Measurements from ENCODE around the gene CEP162. TPM values are rescaled to one million over a fixed set of nuclear protein-coding genes. Genes with fewer than 3 reads are reported as not detected.
A peak's percentile ranks its signal among the peaks of the same experiment; 100 is the strongest.
"Not testable (repeated sequence)": the region's sequence is repeated elsewhere in the genome, so short reads cannot be mapped to it uniquely, and the experiment has no call there.

Gene CEP162
- polyA plus RNA-seq, 3 donors = 16.7 to 22.2 (median 20.9) TPM

DNA sequence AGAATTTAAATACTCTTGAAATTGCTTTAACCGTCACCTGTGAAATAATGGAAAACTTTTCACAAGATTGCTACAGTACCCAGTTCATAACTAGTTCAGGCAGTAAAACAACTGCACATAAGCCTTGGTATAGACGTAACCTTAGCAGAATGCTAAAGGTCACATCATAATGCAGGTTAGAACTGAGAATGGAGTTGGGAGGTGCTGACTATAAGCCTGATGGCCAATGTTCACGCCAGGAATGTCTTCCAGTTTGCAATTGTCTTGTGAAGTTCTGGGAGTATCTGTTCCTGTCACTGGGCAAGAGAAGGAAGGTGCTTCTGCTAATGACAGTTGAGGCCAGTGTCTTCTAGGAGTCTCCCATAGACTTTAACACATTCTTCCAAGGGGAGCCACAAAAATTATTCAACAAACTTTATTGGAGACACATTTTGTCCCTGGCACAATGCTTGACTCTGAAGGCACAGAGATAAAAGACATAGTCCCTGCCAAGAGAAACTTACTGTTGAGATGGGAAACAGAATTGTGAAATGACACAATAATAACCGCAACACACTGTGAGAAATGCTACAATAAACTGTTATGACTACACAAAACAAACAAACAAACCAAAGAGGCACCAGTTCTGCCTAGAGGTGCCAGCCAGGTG lies 24.6 kb upstream of the CEP162 start:
- no peak for DNase-seq (ENCODE audit: extremely low read depth in 1 of 11, low read depth in 9 of 11, low spot score in 4 of 11)

DNA sequence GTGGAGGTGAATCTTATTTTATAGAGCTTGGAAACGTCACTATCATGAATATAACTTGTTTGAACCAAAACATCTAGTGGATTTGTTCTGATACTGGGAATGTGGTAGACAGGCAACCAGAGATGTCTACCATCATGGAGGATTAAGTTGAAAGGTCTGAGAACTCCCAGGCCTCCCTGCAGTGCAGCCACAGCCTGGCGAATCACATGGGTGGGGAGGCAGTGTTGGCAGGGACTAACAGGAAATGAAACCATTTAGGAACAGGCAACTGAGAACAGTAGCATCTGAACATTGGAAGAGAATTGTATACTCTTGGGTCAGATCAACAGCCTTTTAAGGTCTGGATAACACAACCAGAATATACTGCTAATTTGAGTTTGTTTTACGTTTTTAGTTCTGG lies 22.3 kb upstream of the CEP162 start:
- no peak for DNase-seq (ENCODE audit: extremely low read depth in 1 of 11, low read depth in 9 of 11, low spot score in 4 of 11)

DNA sequence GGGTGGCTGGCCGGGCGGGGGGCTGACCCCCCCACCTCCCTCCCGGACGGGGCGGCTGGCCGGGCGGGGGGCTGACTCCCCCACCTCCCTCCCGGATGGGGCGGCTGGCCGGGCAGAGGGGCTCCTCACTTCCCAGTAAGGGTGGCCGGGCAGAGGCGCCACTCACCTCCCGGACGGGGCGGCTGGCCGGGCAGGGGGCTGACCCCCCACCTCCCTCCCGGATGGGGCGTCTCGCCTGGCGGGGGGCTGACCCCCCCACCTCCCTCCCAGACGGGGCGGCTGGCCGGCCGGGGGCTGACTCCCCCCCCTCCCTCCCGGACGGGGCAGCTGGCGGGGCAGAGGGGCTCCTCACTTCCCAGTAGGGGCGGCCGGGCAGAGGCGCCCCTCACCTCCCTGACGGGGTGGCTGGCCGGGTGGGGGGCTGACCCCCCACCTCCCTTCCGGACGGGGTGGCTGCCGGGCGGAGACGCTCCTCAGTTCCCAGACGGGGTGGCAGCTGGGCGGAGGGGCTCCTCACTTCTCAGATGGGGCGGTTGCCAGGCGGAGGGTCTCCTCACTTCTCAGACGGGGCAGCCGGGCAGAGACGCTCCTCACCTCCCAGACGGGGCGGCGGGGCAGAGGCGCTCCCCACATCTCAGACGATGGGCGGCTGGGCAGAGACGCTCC lies 17.1 kb upstream of the CEP162 start:
- DNase-seq (ENCODE audit: extremely low read depth in 1 of 11, low read depth in 9 of 11, low spot score in 4 of 11) = not testable (repeated sequence)

- DNase-seq (ENCODE audit: extremely low read depth in 1 of 11, low read depth in 9 of 11, low spot score in 4 of 11) = no peak
These were observed 15.8 kb upstream of the CEP162 start for GRCh38 chr6:84243240-84243639.

DNA sequence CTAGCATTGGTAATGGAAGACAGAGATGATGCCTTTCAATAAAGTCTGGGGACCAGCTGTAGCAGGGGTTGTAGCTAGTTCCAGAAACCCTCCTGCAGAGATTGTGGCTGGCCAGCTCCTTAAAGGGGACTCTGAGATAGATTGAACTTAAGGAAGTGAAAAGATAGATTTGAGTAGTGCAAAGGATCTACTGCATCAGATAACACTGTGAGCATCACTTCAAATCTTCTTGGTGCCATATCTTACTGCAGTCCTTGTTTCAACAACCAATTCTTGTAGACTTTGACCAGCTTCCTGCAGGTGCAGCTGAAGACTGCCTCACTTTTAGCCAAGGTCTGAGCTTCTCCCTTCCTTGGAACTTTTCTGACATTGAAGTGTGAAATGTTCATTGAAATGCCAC lies 14.8 kb upstream of the CEP162 start:
- DNase-seq (ENCODE audit: extremely low read depth in 1 of 11, low read depth in 9 of 11, low spot score in 4 of 11) = no peak

GRCh38 chr6:84228198-84228543 lies 728 bp upstream of the CEP162 start:
- no peak for DNase-seq (ENCODE audit: extremely low read depth in 1 of 11, low read depth in 9 of 11, low spot score in 4 of 11)

DNA sequence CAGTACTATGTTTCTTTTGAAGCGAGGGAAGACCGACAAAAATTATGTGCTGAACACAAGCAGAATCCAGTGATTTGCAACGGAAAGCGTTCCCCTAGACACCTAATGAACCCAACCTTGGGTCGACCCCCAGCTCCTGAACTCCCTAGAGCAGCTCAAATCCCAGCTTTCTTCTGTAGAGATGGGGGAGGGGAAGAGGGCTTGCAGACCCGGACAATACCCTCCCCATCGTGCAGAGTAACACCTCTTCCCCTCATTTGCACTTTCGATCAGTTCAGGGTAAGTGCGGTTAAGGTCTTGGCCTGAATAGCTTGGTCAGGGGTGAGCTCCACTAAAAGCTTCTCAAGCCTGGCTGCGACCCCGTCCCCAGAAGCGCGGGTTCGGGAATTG lies 404 bp downstream of the CEP162 start:
- DNase-seq (ENCODE audit: extremely low read depth in 1 of 11, low read depth in 9 of 11, low spot score in 4 of 11) = peak in 6 of 11 donors; percentile 0 to 17 (median 4)

- DNase-seq (ENCODE audit: extremely low read depth in 1 of 11, low read depth in 9 of 11, low spot score in 4 of 11) = no peak
These were observed 3.2 kb downstream of the CEP162 start for GRCh38 chr6:84224251-84224650.

GRCh38 chr6:84223608-84224007 lies 3.8 kb downstream of the CEP162 start:
- not testable (repeated sequence) for DNase-seq (ENCODE audit: extremely low read depth in 1 of 11, low read depth in 9 of 11, low spot score in 4 of 11)

DNA sequence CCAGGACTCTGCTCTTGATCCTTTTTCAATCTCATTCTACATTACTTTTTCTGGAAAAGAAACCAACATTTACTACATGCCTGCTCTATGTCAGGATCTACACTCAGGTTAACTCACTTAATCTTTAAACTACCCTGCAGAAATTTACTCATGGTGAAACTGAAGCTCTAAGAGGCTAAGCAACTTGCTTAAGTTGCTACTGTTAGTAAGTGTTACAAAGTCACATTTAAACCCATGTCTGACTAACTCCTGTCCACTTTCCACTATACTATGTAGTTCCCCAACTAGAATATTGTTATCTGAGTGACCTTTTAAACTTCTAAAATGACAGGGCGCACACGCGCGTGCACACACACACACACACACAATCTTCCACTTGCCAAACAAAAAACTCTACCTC lies 5.0 kb downstream of the CEP162 start:
- no peak for DNase-seq (ENCODE audit: extremely low read depth in 1 of 11, low read depth in 9 of 11, low spot score in 4 of 11)

DNA sequence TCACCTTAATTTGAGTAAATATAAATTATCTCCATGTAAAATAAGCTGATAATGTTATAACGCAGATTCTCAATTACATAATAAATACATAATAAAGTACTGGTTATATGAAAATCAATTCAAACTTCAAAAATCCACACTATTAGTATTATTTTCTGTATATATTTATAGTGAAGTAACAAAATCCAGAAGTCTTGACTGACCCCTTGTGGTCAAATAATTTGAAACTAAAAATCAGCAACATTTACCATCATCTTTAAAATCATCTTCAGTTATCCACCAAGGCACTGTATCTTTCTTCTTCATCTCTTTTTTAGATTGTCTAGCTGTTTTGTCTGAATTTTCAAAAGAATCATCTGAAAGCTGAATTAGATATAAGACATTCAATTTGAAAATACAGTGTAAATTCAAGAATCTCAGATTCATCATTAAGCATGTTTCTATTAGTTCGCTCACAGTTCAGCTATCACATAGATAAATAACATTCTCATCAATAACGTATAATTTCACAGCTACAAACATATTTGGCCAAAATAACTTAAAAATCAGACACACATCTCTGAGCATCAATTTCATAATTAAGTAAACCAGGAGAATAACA lies 6.5 kb downstream of the CEP162 start:
- DNase-seq (ENCODE audit: extremely low read depth in 1 of 11, low read depth in 9 of 11, low spot score in 4 of 11) = peak in 4 of 11 donors; percentile 5 to 12 (median 6)

- no peak for DNase-seq (ENCODE audit: extremely low read depth in 1 of 11, low read depth in 9 of 11, low spot score in 4 of 11)
These were observed 9.4 kb downstream of the CEP162 start for GRCh38 chr6:84218091-84218490.

GRCh38 chr6:84213217-84213616 lies 14.2 kb downstream of the CEP162 start:
- no peak for DNase-seq (ENCODE audit: extremely low read depth in 1 of 11, low read depth in 9 of 11, low spot score in 4 of 11)

- no peak for DNase-seq (ENCODE audit: extremely low read depth in 1 of 11, low read depth in 9 of 11, low spot score in 4 of 11)
These were observed 23.4 kb downstream of the CEP162 start for GRCh38 chr6:84204011-84204410.

DNA sequence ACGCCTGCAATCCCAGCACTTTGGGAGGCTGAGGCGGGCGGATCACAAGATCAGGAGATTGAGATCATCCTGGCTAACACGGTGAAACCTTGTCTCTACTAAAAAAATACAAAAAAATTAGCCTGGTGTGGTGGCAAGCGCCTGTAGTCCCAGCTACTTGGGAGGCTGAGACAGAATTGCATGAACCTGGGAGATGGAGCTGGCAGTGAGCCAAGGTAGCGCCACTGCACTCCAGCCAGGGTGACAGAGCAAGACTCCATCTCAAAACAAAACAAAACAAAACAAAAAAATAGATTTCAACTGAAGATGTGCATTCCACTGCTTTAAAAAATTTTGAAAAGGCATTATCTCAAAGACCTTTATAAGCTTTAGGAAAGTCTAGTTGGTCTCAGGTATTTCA lies 27.5 kb downstream of the CEP162 start:
- DNase-seq (ENCODE audit: extremely low read depth in 1 of 11, low read depth in 9 of 11, low spot score in 4 of 11) = not testable (repeated sequence)

GRCh38 chr6:84197708-84198107 lies 29.7 kb downstream of the CEP162 start:
- DNase-seq (ENCODE audit: extremely low read depth in 1 of 11, low read depth in 9 of 11, low spot score in 4 of 11) = peak in 3 of 11 donors; percentile 9 to 11 (median 10)

GRCh38 chr6:84193114-84193708 lies 34.2 kb downstream of the CEP162 start:
- DNase-seq (ENCODE audit: extremely low read depth in 1 of 11, low read depth in 9 of 11, low spot score in 4 of 11) = no peak

DNA sequence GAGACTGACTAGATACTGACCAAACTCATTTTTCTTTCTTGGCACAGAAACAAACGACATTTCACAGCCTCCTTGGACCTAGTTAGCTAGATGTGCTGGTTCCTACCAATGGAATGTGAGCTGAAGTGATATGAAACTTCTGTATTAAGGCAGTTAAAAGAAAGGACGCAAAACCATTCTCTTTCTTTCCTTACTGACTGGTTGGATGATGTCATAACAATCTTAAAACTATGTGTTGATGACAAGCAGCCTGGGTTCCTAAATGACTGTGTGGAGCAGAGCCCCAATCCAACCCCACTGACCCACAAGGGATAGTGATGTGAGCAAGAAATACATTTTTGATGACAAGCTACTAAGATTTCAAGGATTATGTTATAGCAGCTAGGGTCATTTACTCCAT lies 35.6 kb downstream of the CEP162 start:
- DNase-seq (ENCODE audit: extremely low read depth in 1 of 11, low read depth in 9 of 11, low spot score in 4 of 11) = no peak

GRCh38 chr6:84189356-84189755 lies 38.1 kb downstream of the CEP162 start:
- not testable (repeated sequence) for DNase-seq (ENCODE audit: extremely low read depth in 1 of 11, low read depth in 9 of 11, low spot score in 4 of 11)

DNA sequence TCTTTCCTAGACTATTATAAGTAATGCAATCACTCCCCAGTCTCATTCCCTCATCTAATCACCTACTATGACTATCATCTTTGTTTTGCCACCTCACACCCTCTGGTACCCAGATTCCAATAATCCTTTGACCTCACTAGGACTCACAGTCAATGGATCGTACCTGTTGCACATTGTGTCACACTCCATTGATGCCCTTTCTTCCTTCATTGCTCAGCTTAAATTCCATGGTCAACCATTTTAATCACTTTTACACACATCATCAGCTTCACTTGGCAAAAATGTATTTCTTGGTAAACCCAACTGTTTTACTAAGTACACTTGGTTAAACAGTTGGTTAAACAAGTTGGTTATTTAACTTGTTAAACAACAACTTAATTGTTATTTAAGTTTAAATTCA lies 44.0 kb downstream of the CEP162 start:
- no peak for DNase-seq (ENCODE audit: extremely low read depth in 1 of 11, low read depth in 9 of 11, low spot score in 4 of 11)
